Duodenal mucosa (tissue), 2 donors: ENCODE measurements around the gene SLC6A2.

ENCODE experiments used
- H3K27ac ChIP-seq: one replicate; pipeline ENCODE4 v1.7.0; 2013; ENCODE audit warnings: low read depth, low read length
- H3K27me3 ChIP-seq, 2 donors: one replicate each; pipeline ENCODE4 v1.7.0; 2013; ENCODE audit warnings: low read length in 2 of 2, control low read depth in 1 of 2; ENCODE audit not compliant: insufficient read depth in 2 of 2, control insufficient read depth in 1 of 2
- H3K36me3 ChIP-seq, 2 donors: one replicate each; pipeline ENCODE4 v1.7.0; 2013; ENCODE audit warnings: low read length in 2 of 2, control low read depth in 1 of 2; ENCODE audit not compliant: insufficient read depth in 2 of 2, control insufficient read depth in 1 of 2
- H3K4me1 ChIP-seq, 2 donors: one replicate each; pipeline ENCODE4 v1.7.0; 2013; ENCODE audit warnings: low read length in 2 of 2, control low read depth in 1 of 2; ENCODE audit not compliant: insufficient read depth in 2 of 2, control insufficient read depth in 1 of 2
- H3K4me3 ChIP-seq, 2 donors: one replicate each; pipeline ENCODE4 v1.7.0; 2013; ENCODE audit warnings: low read length in 2 of 2, low read depth in 1 of 2
- H3K9ac ChIP-seq, 2 donors: one replicate each; pipeline ENCODE4 v1.7.0; 2013; ENCODE audit warnings: low read length in 2 of 2, low read depth in 1 of 2
- H3K9me3 ChIP-seq, 2 donors: one replicate each; pipeline ENCODE4 v1.7.0; 2013; ENCODE audit warnings: low read length in 2 of 2, control low read depth in 1 of 2; ENCODE audit not compliant: control insufficient read depth in 1 of 2

SLC6A2 gene

GRCh38 chr16:55661941-55662643 lies 6.3 kb downstream of the SLC6A2 start:
- Histone ChIP-seq H3K36me3 (no peaks in the 10 kb centered on the region), H3K27ac (no peak overlapping the region), H3K9ac (no peak overlapping the region)

GRCh38 chr16:55662644-55663031 lies 6.8 kb downstream of the SLC6A2 start:
- no peaks in the 10 kb centered on the region for H3K36me3 ChIP-seq
- no peak overlapping the region for H3K4me3 ChIP-seq
- peaks cover 0 to 4% of the 10 kb centered on the region in 2 donors for H3K27me3 ChIP-seq
- no peaks in the 10 kb centered on the region for H3K4me1 ChIP-seq
- no peaks in the 10 kb centered on the region for H3K9me3 ChIP-seq
- H3K27ac ChIP-seq, result no peak overlapping the region
- no peak overlapping the region for H3K9ac ChIP-seq

More at GRCh38 chr16:55661941-55662643, 6.3 kb downstream of the SLC6A2 start:
- Histone ChIP-seq H3K4me1 (no peaks in the 10 kb centered on the region), H3K4me3 (no peak overlapping the region), H3K9me3 (no peaks in the 10 kb centered on the region), H3K27me3 (peaks cover 0 to 8% of the 10 kb centered on the region in 2 donors)

GRCh38 chr16:55663225-55663624 lies 7.4 kb downstream of the SLC6A2 start:
- Histone ChIP-seq H3K36me3 (no peaks in the 10 kb centered on the region), H3K27me3 (no peaks in the 10 kb centered on the region), H3K27ac (no peak overlapping the region), H3K9ac (no peak overlapping the region), H3K4me1 (no peaks in the 10 kb centered on the region), H3K9me3 (no peaks in the 10 kb centered on the region), H3K4me3 (no peak overlapping the region)

GRCh38 chr16:55663765-55664677 lies 8.2 kb downstream of the SLC6A2 start:
- Histone ChIP-seq H3K9me3 (no peaks in the 10 kb centered on the region), H3K9ac (no peak overlapping the region), H3K36me3 (no peaks in the 10 kb centered on the region), H3K27ac (no peak overlapping the region), H3K27me3 (no peaks in the 10 kb centered on the region), H3K4me1 (no peaks in the 10 kb centered on the region), H3K4me3 (no peak overlapping the region)

- Histone ChIP-seq H3K9me3 (no peaks in the 10 kb centered on the region), H3K4me3 (no peak overlapping the region), H3K27me3 (no peaks in the 10 kb centered on the region), H3K9ac (no peak overlapping the region), H3K27ac (no peak overlapping the region), H3K36me3 (no peaks in the 10 kb centered on the region), H3K4me1 (no peaks in the 10 kb centered on the region)
Observed at GRCh38 chr16:55664786-55665407, 9.1 kb downstream of the SLC6A2 start.

GRCh38 chr16:55665511-55665910 lies 9.7 kb downstream of the SLC6A2 start:
- Histone ChIP-seq H3K9me3 (no peaks in the 10 kb centered on the region), H3K27me3 (no peaks in the 10 kb centered on the region), H3K36me3 (no peaks in the 10 kb centered on the region), H3K27ac (no peak overlapping the region), H3K4me3 (no peak overlapping the region), H3K9ac (no peak overlapping the region), H3K4me1 (no peaks in the 10 kb centered on the region)

- H3K4me1 ChIP-seq, result no peaks in the 10 kb centered on the region
- H3K9ac ChIP-seq, result no peak overlapping the region
- no peaks in the 10 kb centered on the region for H3K36me3 ChIP-seq
- no peak overlapping the region for H3K4me3 ChIP-seq
- H3K9me3 ChIP-seq, result no peaks in the 10 kb centered on the region
- no peaks in the 10 kb centered on the region for H3K27me3 ChIP-seq
- H3K27ac ChIP-seq, result no peak overlapping the region
Observed at GRCh38 chr16:55666012-55666411, 10.2 kb downstream of the SLC6A2 start.

GRCh38 chr16:55667753-55668152 lies 12.0 kb downstream of the SLC6A2 start:
- H3K27ac ChIP-seq, result no peak overlapping the region

GRCh38 chr16:55668340-55669281 lies 12.8 kb downstream of the SLC6A2 start:
- H3K9me3 ChIP-seq, result no peaks in the 10 kb centered on the region
- H3K4me1 ChIP-seq, result no peaks in the 10 kb centered on the region
- H3K4me3 ChIP-seq, result no peak overlapping the region
- no peaks in the 10 kb centered on the region for H3K36me3 ChIP-seq
- H3K27ac ChIP-seq, result no peak overlapping the region
- no peak overlapping the region for H3K9ac ChIP-seq
- H3K27me3 ChIP-seq, result no peaks in the 10 kb centered on the region

More at GRCh38 chr16:55667753-55668152, 12.0 kb downstream of the SLC6A2 start:
- no peak overlapping the region for H3K9ac ChIP-seq
- H3K4me3 ChIP-seq, result no peak overlapping the region
- H3K9me3 ChIP-seq, result no peaks in the 10 kb centered on the region
- H3K4me1 ChIP-seq, result no peaks in the 10 kb centered on the region
- no peaks in the 10 kb centered on the region for H3K36me3 ChIP-seq
- H3K27me3 ChIP-seq, result no peaks in the 10 kb centered on the region
